Stimulated activated CD4-positive, alpha-beta T cell treated with anti-CD3 and anti-CD28 coated beads, Interleukin-12 subunit alpha, Interleukin-12 subunit beta, amount 100 ng/mL, for 48 hours (primary cell): ENCODE results near the gene CAMK2G.

ENCODE experiments used
- DNase-seq, 3 donors: peaks; one replicate each; pipeline ENCODE4 v3.0.0-alpha.2; 2020; ENCODE audit warnings: low read depth in 2 of 3, low spot score in 1 of 3

CAMK2G gene

GRCh38 chr10:73814896-73815718, 59.2 kb downstream of the CAMK2G start:
- no peak for DNase-seq

DNA sequence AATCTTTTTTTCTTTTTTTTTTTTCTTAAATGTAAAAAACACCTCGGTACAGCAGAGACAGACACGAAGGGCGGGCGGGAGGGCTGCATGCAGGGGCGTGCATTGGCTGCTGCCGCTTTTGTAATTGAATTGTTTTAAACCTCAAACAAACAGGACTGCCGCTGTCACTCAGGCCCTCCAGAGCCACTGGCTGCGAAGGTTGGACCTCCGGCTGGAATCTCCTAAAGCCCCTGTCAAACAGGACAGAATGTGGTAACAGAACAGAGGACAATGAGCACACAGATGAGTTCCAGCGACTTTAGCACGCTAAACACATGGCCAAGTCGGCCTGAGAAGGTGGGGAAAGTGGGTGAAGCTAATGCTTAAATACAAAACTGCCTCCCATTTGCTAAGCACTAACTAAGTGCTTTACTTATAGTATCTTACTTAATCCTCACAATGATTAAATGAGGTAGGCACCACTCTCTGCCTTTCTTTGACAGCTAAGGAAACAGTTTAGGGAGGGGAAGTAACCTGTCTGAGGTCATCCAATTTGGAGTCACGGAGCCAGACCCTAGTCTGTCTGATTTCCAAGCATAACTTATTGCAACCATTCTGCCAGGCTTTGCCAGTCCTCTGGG, 60.0 kb downstream of the CAMK2G start:
- no peak for DNase-seq

- DNase-seq, result no peak
These were observed 61.0 kb downstream of the CAMK2G start for GRCh38 chr10:73813333-73813732.

- DNase-seq, result no peak
These were observed 61.7 kb downstream of the CAMK2G start for GRCh38 chr10:73812657-73813056.

DNA sequence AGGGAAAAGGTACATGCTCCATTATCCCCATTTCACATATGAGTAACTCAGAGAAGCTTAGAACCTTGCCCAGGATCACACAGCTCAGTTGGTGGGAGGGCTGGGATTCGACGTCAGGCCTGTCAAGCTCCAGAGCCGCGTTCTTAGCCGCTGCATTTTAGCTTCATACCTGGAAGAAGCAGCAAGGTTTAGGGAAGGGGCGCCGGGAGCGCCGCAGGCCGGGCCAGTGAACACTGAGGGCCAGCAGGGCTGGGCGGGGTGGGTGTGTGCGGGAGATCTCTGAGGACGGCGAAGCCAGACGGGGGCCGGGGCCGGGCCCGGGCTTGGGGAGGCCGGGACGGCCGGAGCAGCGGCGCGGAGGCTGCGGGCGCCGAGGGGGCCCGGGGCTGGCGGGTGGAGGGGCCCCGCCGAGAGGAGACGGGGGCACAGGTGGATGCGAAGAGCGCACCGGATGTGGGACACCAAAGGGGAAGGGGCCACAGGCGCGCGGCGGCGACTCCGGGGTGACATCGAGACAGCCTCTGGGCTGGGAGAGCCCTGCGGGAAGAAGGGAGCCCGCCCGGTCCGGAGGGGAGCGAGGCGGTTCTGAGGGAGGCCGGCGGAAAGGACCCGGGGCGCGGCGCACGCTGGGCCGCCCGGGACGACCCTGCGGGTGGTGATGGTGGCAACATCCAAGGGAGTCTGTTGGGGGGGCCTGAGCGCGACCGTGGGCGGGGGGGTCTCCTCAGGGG, 63.5 kb downstream of the CAMK2G start:
- DNase-seq, result peak; percentile 28 to 41 (median 29)

DNA sequence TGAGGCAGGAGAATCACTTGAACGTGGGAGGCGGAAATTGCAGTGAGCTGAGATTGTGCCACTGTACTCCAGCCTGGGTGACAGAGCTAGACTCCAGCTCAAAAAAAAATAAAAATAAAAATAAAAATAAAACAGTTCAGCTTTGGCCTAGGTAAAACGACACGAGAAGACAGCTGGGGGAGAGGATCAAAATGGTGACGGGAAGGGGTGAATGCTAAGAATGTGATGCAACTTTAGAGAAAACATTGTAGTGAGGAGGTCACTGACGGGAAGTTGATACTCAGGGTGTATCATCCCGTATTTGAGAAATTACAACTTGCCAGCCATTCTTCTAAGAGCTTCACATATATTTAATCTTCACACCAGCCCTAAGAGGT, 64.0 kb downstream of the CAMK2G start:
- DNase-seq, result no peak

DNA sequence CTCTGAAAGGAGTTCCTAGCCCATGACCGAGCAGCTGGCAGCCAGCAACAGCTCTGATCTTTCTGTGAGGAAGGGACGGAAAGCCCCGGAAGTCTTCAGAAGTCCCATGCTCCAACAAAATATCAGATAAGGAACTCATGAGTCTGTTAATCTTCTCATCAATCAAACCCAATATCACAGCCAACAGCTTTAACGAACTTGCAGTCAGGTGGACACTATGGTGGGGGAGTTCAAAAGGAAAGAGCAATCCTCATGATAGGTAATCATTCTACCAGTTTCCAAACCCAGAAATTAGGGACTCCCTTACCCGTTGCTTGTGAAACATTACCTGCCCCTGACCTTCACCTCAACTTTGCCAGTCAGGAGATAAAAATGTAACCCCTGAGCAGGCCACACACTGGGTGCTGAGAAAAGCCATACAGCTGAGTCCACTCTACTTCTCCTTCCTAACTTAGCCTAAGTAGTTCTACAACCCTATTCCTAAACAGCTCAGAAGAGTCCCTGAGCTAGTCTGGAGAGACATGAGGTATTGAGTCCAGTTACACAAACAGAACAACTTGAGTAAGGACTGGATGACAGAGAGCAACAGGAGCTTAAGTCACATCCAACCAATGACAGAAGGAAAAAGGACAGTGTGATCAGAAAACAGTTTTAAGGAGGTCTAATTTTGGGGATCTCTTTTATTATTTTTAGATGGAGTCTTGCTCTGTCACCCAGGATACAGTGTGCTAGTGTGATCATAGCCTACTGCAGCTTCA, 65.1 kb downstream of the CAMK2G start:
- no peak for DNase-seq

DNA sequence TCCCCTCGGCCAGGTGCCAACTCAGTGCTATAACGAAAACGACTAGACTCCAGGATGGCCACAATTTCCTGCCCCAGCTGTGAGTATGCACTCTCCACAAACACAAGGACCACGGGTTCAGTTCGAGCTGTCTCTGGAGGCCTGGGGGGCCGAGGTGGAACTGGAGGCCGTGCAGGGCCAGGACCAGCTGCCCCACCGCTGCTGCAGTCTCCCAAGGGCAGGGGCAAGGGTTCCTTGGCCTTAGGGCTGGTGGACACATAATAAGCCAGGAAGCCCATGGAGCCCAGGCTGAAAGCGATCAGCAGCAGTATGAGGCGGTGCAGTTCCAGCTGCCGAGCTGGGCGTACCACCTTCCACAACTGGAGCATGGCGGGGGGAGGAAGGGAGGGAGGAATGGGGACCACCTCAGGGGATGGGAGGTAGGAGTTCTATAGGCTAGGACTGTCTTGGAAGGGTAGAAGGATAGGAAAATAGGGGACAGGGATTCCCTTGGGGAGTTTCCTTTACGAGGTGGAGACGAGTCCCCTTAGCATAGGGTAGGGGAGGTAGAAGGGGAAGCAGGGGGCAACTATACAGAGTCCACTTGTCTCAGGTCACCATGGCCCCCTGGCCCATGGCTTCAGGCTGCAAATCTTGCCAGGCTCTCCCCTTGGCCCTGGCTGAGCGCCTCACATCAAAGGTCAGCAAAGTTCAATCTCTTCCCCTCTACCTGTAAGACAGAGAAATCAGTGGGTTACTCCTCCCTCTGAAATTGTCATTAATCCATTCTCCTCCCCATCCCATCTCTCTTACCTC, 66.1 kb downstream of the CAMK2G start:
- no peak for DNase-seq

GRCh38 chr10:73807471-73807870, 66.9 kb downstream of the CAMK2G start:
- no peak for DNase-seq

- DNase-seq, result no peak
These were observed 68.0 kb downstream of the CAMK2G start for GRCh38 chr10:73806176-73806950.

- no peak for DNase-seq
These were observed 70.6 kb downstream of the CAMK2G start for GRCh38 chr10:73803680-73804286.

GRCh38 chr10:73802276-73802991, 71.9 kb downstream of the CAMK2G start:
- no peak for DNase-seq

DNA sequence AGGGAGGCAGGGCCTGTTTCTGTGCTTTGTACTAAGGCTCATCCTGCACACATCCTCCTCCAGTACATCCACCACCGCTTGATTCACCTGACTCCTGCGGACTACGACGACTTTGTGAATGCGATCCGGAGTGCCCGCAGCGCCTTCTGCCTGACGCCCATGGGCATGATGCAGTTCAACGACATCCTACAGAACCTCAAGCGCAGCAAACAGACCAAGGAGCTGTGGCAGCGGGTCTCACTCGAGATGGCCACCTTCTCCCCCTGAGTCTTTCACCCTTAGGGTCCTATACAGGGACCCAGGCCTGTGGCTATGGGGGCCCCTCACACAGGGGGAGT, 73.1 kb downstream of the CAMK2G start:
- DNase-seq, result no peak

DNA sequence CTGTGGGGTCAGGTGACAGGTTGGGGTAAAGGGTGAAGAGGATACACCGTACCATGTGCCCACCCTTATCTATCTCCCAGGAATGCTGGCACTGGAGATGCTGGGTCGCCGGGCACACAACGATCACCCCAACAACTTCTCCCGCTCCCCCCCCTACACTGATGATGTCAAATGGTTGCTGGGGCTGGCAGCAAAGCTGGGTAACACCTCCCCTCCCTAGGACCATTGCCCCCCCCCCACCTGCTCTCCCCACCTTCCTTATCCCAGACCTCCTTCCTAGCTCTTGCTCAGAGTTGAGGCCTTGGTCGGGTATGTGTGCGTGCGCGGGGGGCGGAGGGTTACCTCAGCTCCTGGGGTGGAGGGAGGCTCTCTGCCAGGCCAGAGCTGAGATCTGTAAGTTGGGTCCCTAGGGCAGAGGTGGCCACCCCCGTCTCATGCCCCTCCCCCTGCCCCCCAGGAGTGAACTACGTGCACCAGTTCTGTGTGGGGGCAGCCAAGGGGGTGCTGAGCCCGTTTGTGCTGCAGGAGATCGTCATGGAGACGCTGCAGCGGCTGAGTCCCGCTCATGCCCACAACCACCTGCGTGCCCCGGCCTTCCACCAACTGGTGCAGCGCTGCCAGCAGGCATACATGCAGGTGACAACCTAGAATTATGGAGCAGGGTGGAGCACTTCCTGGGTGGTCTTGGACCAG, 73.6 kb downstream of the CAMK2G start:
- no peak for DNase-seq

- DNase-seq, result no peak
These were observed 74.3 kb downstream of the CAMK2G start for GRCh38 chr10:73799899-73800559.

- DNase-seq, result no peak
These were observed 75.3 kb downstream of the CAMK2G start for GRCh38 chr10:73798927-73799560.

DNA sequence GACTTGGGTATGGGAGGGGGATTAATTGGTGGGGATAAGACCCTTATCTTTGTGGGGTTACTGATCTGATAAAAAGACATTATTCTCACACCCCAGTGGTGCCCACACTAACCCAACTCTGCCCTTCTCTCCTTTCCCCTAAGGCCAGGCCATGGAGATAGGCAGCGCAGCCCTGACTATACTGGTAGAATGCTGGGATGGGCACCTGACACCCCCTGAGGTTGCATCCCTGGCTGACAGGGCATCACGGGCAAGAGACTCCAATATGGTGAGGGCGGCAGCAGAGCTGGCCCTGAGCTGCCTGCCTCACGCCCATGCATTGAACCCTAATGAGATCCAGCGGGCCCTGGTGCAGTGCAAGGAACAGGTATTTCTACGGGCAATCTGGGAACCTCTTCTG, 76.3 kb downstream of the CAMK2G start:
- no peak for DNase-seq
